ENCODE data around the gene UPP2. TPM values are rescaled to one million over a fixed set of nuclear protein-coding genes. Genes with fewer than 3 reads are reported as not detected.
A peak's percentile ranks its signal among the peaks of the same experiment; 100 is the strongest.

Gene UPP2
- total RNA-seq, 1 experiment from 2014 or later: not detected

DNA sequence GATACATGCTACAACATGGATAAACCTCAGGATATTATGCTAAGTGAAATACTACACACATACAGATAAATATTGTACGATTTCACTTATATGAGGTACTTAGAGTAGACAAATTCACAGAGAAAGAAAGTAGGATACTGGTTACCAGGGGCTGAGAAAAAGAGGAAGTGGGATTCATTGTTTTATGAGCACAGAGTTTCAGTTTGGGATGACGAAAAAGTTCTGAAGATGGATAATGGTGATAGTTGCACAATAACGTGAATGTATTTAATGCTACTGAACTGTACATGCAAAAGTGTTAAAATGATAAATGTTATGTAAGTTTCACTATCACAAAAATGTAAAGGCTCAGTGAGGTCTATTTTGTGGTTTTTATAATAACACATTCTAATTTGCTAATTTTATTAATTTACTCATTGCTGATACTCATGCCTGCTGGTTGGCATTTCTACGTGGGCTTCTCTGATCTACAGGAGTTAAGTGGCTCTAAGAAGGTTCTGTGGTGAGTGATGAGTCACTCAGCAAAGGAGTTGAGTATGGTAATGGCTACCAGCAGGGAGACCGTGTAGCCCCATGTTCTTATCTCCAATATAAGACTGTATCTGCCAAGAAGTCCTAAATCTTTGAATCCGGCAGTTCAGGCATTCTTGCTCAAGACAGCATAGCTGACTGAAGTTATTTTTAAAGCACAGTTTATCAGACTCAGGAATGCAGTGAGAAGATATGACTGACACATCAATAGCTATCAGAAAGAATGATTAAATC, 41.1 kb downstream of the UPP2 start:
- CTCF ChIA-PET: interaction anchor here (0.8 kb wide), 1 partner anchor 34 kb away, joined by 3 read pairs; no protein-coding TSS in a partner anchor
- Mint-ChIP-seq H3K27me3 (ENCODE audit: insufficient read depth, unreplicated experiment) (peaks cover 13% of the 10 kb centered on the region), H3K36me3 (ENCODE audit: insufficient read depth, unreplicated experiment) (no peaks in the 10 kb centered on the region), H3K4me1 (ENCODE audit: insufficient read depth, unreplicated experiment) (no peaks in the 10 kb centered on the region), H3K9me3 (ENCODE audit: unreplicated experiment) (no peaks in the 10 kb centered on the region), H3K27ac (ENCODE audit: low read depth, unreplicated experiment) (no peak overlapping the region), H3K4me3 (ENCODE audit: unreplicated experiment) (no peak overlapping the region)
- POLR2A ChIA-PET: no interaction called here
- intact Hi-C loops (cut with micrococcal nuclease): no loop called here
- DNase-seq (ENCODE audit: unreplicated experiment): no peak
- BruUV-seq (replicated peaks): no TSS peak
- TF ChIP-seq CTCF (IDR thresholded peaks at IDR 0.05; ENCODE audit: unreplicated experiment): no peak

DNA sequence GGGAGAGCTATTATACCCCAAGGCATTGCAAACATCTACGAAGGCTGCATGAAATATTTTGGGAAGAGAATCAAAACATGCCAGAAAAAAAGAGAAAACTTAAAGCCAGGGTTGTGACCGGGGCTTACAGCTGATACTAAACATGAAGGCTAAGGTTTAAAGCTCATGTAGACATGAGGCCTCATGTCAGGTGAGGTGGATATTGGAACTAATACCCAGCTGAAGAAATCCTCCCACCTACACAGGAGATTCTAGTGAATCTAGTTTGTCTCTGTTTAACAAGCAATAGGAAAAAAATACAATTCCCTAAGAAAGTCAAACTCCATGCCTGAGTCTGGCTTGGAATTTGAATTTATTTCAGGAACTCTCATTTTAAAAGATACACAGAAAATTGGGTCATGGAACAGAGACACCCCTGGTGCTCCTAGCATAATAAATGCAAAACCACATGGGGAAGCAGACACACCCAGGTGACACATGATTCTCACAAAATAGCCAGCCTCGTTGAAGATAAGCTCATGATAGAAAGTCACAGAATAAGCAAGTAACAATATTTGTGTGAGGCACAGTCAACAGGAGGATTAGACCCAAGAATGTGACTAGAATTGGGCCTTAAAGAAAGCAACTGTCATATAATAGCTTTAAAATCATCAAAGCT, 42.2 kb downstream of the UPP2 start:
- peaks cover 10% of the 10 kb centered on the region for H3K9me3 Mint-ChIP-seq (ENCODE audit: unreplicated experiment)
- POLR2A ChIA-PET: interaction anchor here (0.6 to 0.7 kb wide), 2 partner anchors 10 to 1562 kb away, joined by 3 to 4 read pairs; no protein-coding TSS in a partner anchor
- H3K4me3 Mint-ChIP-seq (ENCODE audit: unreplicated experiment): no peak overlapping the region
- no peaks in the 10 kb centered on the region for H3K4me1 Mint-ChIP-seq (ENCODE audit: insufficient read depth, unreplicated experiment)
- peaks cover 24% of the 10 kb centered on the region for H3K27me3 Mint-ChIP-seq (ENCODE audit: insufficient read depth, unreplicated experiment)
- no peak for DNase-seq (ENCODE audit: unreplicated experiment)
- no TSS peak for BruUV-seq (replicated peaks)
- TF ChIP-seq CTCF (IDR thresholded peaks at IDR 0.05; ENCODE audit: unreplicated experiment): no peak
- H3K27ac Mint-ChIP-seq (ENCODE audit: low read depth, unreplicated experiment): no peak overlapping the region
- intact Hi-C loops (cut with micrococcal nuclease): no loop called here
- H3K36me3 Mint-ChIP-seq (ENCODE audit: insufficient read depth, unreplicated experiment): no peaks in the 10 kb centered on the region
- CTCF ChIA-PET: interaction anchor here (0.8 to 1.0 kb wide), 2 partner anchors 35 kb away, joined by 3 read pairs; no protein-coding TSS in a partner anchor

- Mint-ChIP-seq H3K4me3 (ENCODE audit: unreplicated experiment) (no peak overlapping the region), H3K27me3 (ENCODE audit: insufficient read depth, unreplicated experiment) (peaks cover 36% of the 10 kb centered on the region), H3K9me3 (ENCODE audit: unreplicated experiment) (peaks cover 16% of the 10 kb centered on the region), H3K4me1 (ENCODE audit: insufficient read depth, unreplicated experiment) (no peaks in the 10 kb centered on the region), H3K27ac (ENCODE audit: low read depth, unreplicated experiment) (no peak overlapping the region), H3K36me3 (ENCODE audit: insufficient read depth, unreplicated experiment) (no peaks in the 10 kb centered on the region)
- TF ChIP-seq CTCF (IDR thresholded peaks at IDR 0.05; ENCODE audit: unreplicated experiment): no peak
- intact Hi-C loops (cut with micrococcal nuclease): no loop called here
- DNase-seq (ENCODE audit: unreplicated experiment): peak; percentile 15
- no TSS peak for BruUV-seq (replicated peaks)
- POLR2A ChIA-PET: interaction anchor here (0.6 to 0.7 kb wide), 2 partner anchors 12 to 625 kb away, joined by 3 read pairs; no protein-coding TSS in a partner anchor
- CTCF ChIA-PET: interaction anchor here (0.6 kb wide), 1 partner anchor 41 kb away, joined by 3 read pairs; no protein-coding TSS in a partner anchor
These were observed 43.4 kb downstream of the UPP2 start for GRCh38 chr2:158144914-158145625.

Data from MCF 10A (cell line).